Fibroblast of lung (primary cell): ENCODE measurements around the gene IGSF9. TPM values are rescaled to one million over a fixed set of nuclear protein-coding genes. Genes with fewer than 3 reads are reported as not detected.

Experiments
- DNase-seq, 2 donors: peaks; one replicate each; pipeline versions ENCODE4 v3.0.0 to v3.0.0-alpha.2; 2010; ENCODE audit warnings: low read depth in 2 of 2
- H2AFZ ChIP-seq: 2 replicates; pipeline ENCODE4 v1.5.1; 2012; ENCODE audit warnings: low read length, control low read depth, inconsistent platforms
- H3K27ac ChIP-seq: 2 replicates; pipeline ENCODE4 v1.5.1; 2011; ENCODE audit warnings: low read length, control low read depth; ENCODE audit not compliant: insufficient read depth
- H3K27me3 ChIP-seq: 2 replicates; pipeline ENCODE4 v1.5.1; 2011; ENCODE audit warnings: mild to moderate bottlenecking, low read length; ENCODE audit not compliant: control insufficient read depth, insufficient read depth
- H3K36me3 ChIP-seq: 2 replicates; pipeline ENCODE4 v1.5.1; 2011; ENCODE audit warnings: low read length; ENCODE audit not compliant: control insufficient read depth, insufficient read depth
- H3K4me1 ChIP-seq: 2 replicates; pipeline ENCODE4 v1.5.1; 2011; ENCODE audit warnings: low read length; ENCODE audit not compliant: control insufficient read depth, insufficient read depth; ENCODE audit errors: extremely low read depth
- H3K4me2 ChIP-seq: 2 replicates; pipeline ENCODE4 v1.5.1; 2011; ENCODE audit warnings: low read length, control low read depth; ENCODE audit not compliant: insufficient read depth; ENCODE audit errors: extremely low read depth
- H3K4me3 ChIP-seq, 4 experiments: fragments of 200-600 bp in 1 of 4; sonication (generic) in 1 of 4; replicated peaks in 1 of 4; 2 replicates each; pipeline ENCODE4 v1.5.1; 2011 to 2016; ENCODE audit warnings: low read length in 4 of 4, low read depth in 3 of 4, mild to moderate bottlenecking in 3 of 4, control low read depth in 2 of 4, inconsistent platforms in 1 of 4, mixed read lengths in 1 of 4; ENCODE audit not compliant: insufficient read depth in 1 of 4; ENCODE audit errors: control extremely low read depth in 1 of 4
- H3K79me2 ChIP-seq: 2 replicates; pipeline ENCODE4 v1.5.1; 2012; ENCODE audit warnings: mild to moderate bottlenecking, low read length, inconsistent platforms; ENCODE audit not compliant: control insufficient read depth, insufficient read depth
- H3K9ac ChIP-seq: 2 replicates; pipeline ENCODE4 v1.5.1; 2011; ENCODE audit warnings: mild to moderate bottlenecking, low read length, control low read depth; ENCODE audit not compliant: insufficient read depth
- H3K9me3 ChIP-seq: 2 replicates; pipeline ENCODE4 v1.5.1; 2012; ENCODE audit warnings: low read depth, low read length; ENCODE audit not compliant: control insufficient read depth, insufficient read depth
- H4K20me1 ChIP-seq: 2 replicates; pipeline ENCODE4 v1.5.1; 2011; ENCODE audit warnings: low read length; ENCODE audit not compliant: control insufficient read depth, insufficient read depth; ENCODE audit errors: extremely low read depth
- CTCF ChIP-seq, 2 donors: IDR thresholded peaks in 1 of 2; conservative IDR thresholded peaks in 1 of 2; 1 replicate in 1 of 2; 2 replicates in 1 of 2; pipeline ENCODE4 v1.5.1; 2011 to 2012; ENCODE audit warnings: low read length in 2 of 2, control low read depth in 1 of 2, inconsistent platforms in 1 of 2, low read depth in 1 of 2, mild to moderate bottlenecking in 1 of 2
- EZH2 ChIP-seq: IDR thresholded peaks from 2 replicates; pipeline ENCODE4 v1.5.1; 2012; ENCODE audit warnings: low read length, control low read depth, mild to moderate bottlenecking; ENCODE audit errors: missing control alignments
- polyA plus RNA-seq, 2 donors: library from polyadenylated mRNA; depleted of rRNA in 1 of 2; stranded (reverse) in 1 of 2; unstranded in 1 of 2; fragments of >200 nt; gene quantifications; 2 replicates each; pipeline ENCODE4 v1.2.1, GENCODE V29; 2011 to 2012; ENCODE audit warnings: missing spikeins in 1 of 2
- total RNA-seq: library from RNA; depleted of rRNA; stranded (reverse); fragments of >200 nt; gene quantifications from 2 replicates; pipeline ENCODE4 v1.2.1, GENCODE V29; 2014

Gene IGSF9
- total and polyA plus RNA-seq, 2 donors (not counting 1 experiment from before 2014, with no cell fraction given): under 0.01 TPM; not detected in 1

GRCh38 chr1:159942632-159943277 is 2.7 kb downstream of the IGSF9 start:
- no peak for DNase-seq
- Histone ChIP-seq H3K4me1 (no peaks in the 10 kb centered on the region), H3K9ac (no peak overlapping the region), H3K4me3 (no peak overlapping the region), H3K36me3 (no peaks in the 10 kb centered on the region), H3K27me3 (peaks cover 36% of the 10 kb centered on the region), H4K20me1 (no peaks in the 10 kb centered on the region), H3K27ac (no peak overlapping the region), H2AFZ (no peak overlapping the region), H3K79me2 (no peaks in the 10 kb centered on the region), H3K4me2 (no peak overlapping the region), H3K9me3 (no peaks in the 10 kb centered on the region)
- TF ChIP-seq EZH2 (no peak), CTCF (conservative IDR thresholded peaks at IDR 0.05 in 1 of 2, IDR thresholded peaks at IDR 0.05 in 1 of 2; ENCODE audit: low read depth in 1 of 2, low read length in 2 of 2) (no peak)

- Histone ChIP-seq H3K27ac (no peak overlapping the region), H3K36me3 (no peaks in the 10 kb centered on the region), H2AFZ (no peak overlapping the region), H3K9ac (no peak overlapping the region), H3K4me2 (no peak overlapping the region), H3K27me3 (peaks cover 36% of the 10 kb centered on the region), H3K9me3 (no peaks in the 10 kb centered on the region), H3K4me1 (no peaks in the 10 kb centered on the region), H3K4me3 (no peak overlapping the region), H3K79me2 (no peaks in the 10 kb centered on the region), H4K20me1 (no peaks in the 10 kb centered on the region)
- no peak for TF ChIP-seq EZH2
- TF ChIP-seq CTCF (conservative IDR thresholded peaks at IDR 0.05 in 1 of 2, IDR thresholded peaks at IDR 0.05 in 1 of 2; ENCODE audit: low read depth in 1 of 2, low read length in 2 of 2): no peak
- no peak for DNase-seq
These were observed 3.5 kb downstream of the IGSF9 start for GRCh38 chr1:159941591-159942560.

GRCh38 chr1:159941141-159941540 is 4.3 kb downstream of the IGSF9 start:
- Histone ChIP-seq H3K27me3 (peaks cover 33% of the 10 kb centered on the region), H3K27ac (no peak overlapping the region), H3K9ac (no peak overlapping the region), H3K9me3 (no peaks in the 10 kb centered on the region), H3K36me3 (no peaks in the 10 kb centered on the region), H3K4me3 (no peak overlapping the region), H4K20me1 (no peaks in the 10 kb centered on the region), H2AFZ (no peak overlapping the region), H3K4me2 (no peak overlapping the region), H3K79me2 (no peaks in the 10 kb centered on the region), H3K4me1 (no peaks in the 10 kb centered on the region)
- TF ChIP-seq EZH2 (no peak), CTCF (conservative IDR thresholded peaks at IDR 0.05 in 1 of 2, IDR thresholded peaks at IDR 0.05 in 1 of 2; ENCODE audit: low read depth in 1 of 2, low read length in 2 of 2) (no peak)
- DNase-seq: no peak
